Gastrocnemius medialis (tissue), 4 donors: ENCODE data around the gene GFY.

Experiments used
- CTCF ChIP-seq, 5 experiments: fragments of 450-650 bp in 3 of 5; fragments of 200-600 bp in 2 of 5; sonication (generic) in 2 of 5; IDR thresholded peaks in 4 of 5; conservative IDR thresholded peaks in 1 of 5; 1 replicate in 4 of 5; 2 replicates in 1 of 5; pipeline ENCODE4 v1.5.1; 2016 to 2019; ENCODE audit warnings: antibody characterized with exemption in 5 of 5, mild to moderate bottlenecking in 3 of 5, moderate library complexity in 3 of 5
- POLR2A ChIP-seq, 2 donors: fragments of 450-650 bp; IDR thresholded peaks; one replicate each; pipeline ENCODE4 v1.6.1; 2017; ENCODE audit warnings: antibody characterized with exemption in 2 of 2, mild to moderate bottlenecking in 2 of 2, moderate library complexity in 2 of 2

- TF ChIP-seq CTCF (IDR thresholded peaks at IDR 0.05 in 4 of 5, conservative IDR thresholded peaks at IDR 0.05 in 1 of 5) (no peak), POLR2A (IDR thresholded peaks at IDR 0.05) (no peak)
Measured at GRCh38 chr19:49387936-49388372, 37.2 kb upstream of the GFY start, which contains the start of gene KASH5.
